A673 (cell line): ENCODE results near the gene EZR.

Source experiments
- EZH2 ChIP-seq: fragments of 200-600 bp; sonication (generic); IDR thresholded peaks from 2 replicates; pipeline ENCODE4 v1.6.1; 2017; ENCODE audit warnings: borderline replicate concordance, low read depth, mild to moderate bottlenecking, mixed read lengths, antibody characterized with exemption, low read length; ENCODE audit not compliant: poor library complexity, severe bottlenecking
- TF ChIP-seq, protein P1 (sequence below): fragments of 300-800, 200-600 bp; sonication (generic); conservative IDR thresholded peaks from 2 replicates; pipeline ENCODE4 v1.5.1; 2017; ENCODE audit warnings: low read depth, mild to moderate bottlenecking, antibody characterized with exemption, low read length, moderate library complexity, mixed read lengths

DNA sequence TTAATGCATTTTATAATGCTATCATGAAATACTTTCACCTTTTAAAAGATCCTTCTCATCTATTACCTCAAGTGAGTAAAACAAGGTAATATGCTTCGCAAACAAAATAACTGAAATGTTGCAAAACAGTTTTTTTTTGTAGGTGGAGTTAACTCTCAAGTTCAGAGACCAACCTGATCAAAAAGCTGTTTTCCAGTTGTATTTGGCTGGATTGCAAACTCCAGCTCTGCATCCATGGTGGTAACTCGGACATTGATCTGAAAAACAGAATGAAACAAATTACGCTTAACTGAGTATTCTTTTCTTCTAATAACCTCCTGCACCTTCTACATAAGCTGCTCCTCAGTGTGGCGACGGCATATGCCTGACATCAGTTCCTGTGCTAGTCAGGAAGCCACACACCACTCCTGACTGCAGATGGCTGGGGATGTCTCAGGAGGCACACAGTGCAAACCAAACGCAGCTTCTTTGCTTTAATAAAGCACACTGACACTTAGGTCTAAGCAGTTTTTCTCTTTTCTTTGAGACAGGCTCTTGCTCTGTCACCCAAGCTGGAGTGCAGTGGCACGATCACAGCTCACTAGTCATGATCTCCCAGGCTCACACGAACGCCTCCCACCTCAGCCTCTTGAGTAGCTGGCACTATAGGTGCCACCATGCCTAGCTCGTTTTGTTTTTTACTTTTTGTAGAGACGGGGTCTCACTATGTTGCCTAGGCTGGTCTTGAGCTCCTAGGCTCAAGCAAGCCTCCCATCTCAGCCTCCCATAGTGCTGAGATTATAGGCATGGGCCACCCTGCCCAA, 29.9 kb downstream of the EZR start:
- TF ChIP-seq, protein P1, sequence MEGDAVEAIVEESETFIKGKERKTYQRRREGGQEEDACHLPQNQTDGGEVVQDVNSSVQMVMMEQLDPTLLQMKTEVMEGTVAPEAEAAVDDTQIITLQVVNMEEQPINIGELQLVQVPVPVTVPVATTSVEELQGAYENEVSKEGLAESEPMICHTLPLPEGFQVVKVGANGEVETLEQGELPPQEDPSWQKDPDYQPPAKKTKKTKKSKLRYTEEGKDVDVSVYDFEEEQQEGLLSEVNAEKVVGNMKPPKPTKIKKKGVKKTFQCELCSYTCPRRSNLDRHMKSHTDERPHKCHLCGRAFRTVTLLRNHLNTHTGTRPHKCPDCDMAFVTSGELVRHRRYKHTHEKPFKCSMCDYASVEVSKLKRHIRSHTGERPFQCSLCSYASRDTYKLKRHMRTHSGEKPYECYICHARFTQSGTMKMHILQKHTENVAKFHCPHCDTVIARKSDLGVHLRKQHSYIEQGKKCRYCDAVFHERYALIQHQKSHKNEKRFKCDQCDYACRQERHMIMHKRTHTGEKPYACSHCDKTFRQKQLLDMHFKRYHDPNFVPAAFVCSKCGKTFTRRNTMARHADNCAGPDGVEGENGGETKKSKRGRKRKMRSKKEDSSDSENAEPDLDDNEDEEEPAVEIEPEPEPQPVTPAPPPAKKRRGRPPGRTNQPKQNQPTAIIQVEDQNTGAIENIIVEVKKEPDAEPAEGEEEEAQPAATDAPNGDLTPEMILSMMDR = no peak
- no peak for TF ChIP-seq EZH2
